Fibroblast of pulmonary artery (primary cell): ENCODE data around the gene GNB2.

Source experiments
- DNase-seq: peaks from one replicate; pipeline ENCODE4 v3.0.0-alpha.2; 2010; ENCODE audit warnings: low read depth
- H3K4me3 ChIP-seq: replicated peaks from 2 replicates; pipeline ENCODE4 v1.5.1; 2011; ENCODE audit warnings: low read depth, mild to moderate bottlenecking, control low read depth, low read length, moderate library complexity
- CTCF ChIP-seq: IDR thresholded peaks from 2 replicates; pipeline ENCODE4 v1.5.1; 2011; ENCODE audit warnings: mild to moderate bottlenecking, control low read depth, low read length, inconsistent platforms; ENCODE audit errors: missing control alignments

The GNB2 gene

DNA sequence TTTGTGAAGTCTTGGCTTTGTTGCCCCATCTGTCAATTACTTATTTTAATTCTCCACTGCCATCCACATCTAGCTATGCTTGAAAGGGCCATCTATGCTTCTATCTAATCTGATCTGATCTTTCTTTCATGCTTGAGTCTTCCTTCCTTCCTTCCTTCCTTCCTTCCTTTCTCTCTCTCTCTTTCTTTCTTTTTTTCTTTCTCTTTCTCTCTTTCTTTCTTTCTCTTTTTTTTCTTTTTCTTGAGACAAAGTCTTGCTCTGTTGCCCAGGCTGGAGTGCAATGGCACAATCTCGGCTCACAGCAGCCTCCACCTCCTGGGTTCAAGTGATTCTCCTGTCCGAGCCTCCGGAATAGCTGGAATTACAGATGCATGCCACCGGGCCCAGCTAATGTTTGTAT is 43.5 kb upstream of the GNB2 start:
- no peak for DNase-seq
- H3K4me3 ChIP-seq: no peak overlapping the region
- TF ChIP-seq CTCF: no peak

GRCh38 chr7:100632951-100633717 is 40.4 kb upstream of the GNB2 start:
- TF ChIP-seq CTCF: peak; percentile 31
- DNase-seq: peak; percentile 24
- H3K4me3 ChIP-seq: peak overlapping the region; percentile 43

- H3K4me3 ChIP-seq: no peak overlapping the region
- TF ChIP-seq CTCF: no peak
- no peak for DNase-seq
Measured at GRCh38 chr7:100639995-100640516, 33.5 kb upstream of the GNB2 start.

GRCh38 chr7:100640517-100641440 is 32.8 kb upstream of the GNB2 start:
- no peak overlapping the region for H3K4me3 ChIP-seq
- DNase-seq: no peak
- TF ChIP-seq CTCF: no peak

- no peak for DNase-seq
- no peak within 1 kb of the TSS for H3K4me3 ChIP-seq
- TF ChIP-seq CTCF: no peak
Measured at GRCh38 chr7:100641463-100641859, 32.1 kb upstream of the GNB2 start, which contains the start of gene TFR2. Gene TFR2, minus strand, starts transcription at chr7:100641552. Its CDS starts 43 bp downstream, at chr7:100641509.

- H3K4me3 ChIP-seq: no peak overlapping the region
- no peak for DNase-seq
- no peak for TF ChIP-seq CTCF
Measured at GRCh38 chr7:100641860-100642533, 31.5 kb upstream of the GNB2 start.
